Neuron (in vitro differentiated cells): Measurements from ENCODE around the gene PRDX5.

ENCODE experiments used
- H2AFZ ChIP-seq: one replicate; pipeline ENCODE4 v1.6.1; 2013; ENCODE audit warnings: low read depth, mild to moderate bottlenecking, inconsistent platforms, low read length, moderate library complexity
- H3K27me3 ChIP-seq: one replicate; pipeline ENCODE4 v1.6.1; 2013; ENCODE audit warnings: low read length; ENCODE audit not compliant: insufficient read depth
- H3K36me3 ChIP-seq: one replicate; pipeline ENCODE4 v1.6.1; 2013; ENCODE audit warnings: low read length; ENCODE audit not compliant: insufficient read depth
- H3K4me1 ChIP-seq: one replicate; pipeline ENCODE4 v1.6.1; 2013; ENCODE audit warnings: low read length; ENCODE audit not compliant: insufficient read depth
- H3K4me3 ChIP-seq: 2 replicates; pipeline ENCODE4 v1.5.1; 2013; ENCODE audit warnings: mild to moderate bottlenecking, low read length, moderate library complexity
- H3K9me3 ChIP-seq: one replicate; pipeline ENCODE4 v1.6.1; 2013; ENCODE audit warnings: low read length

Gene PRDX5

GRCh38 chr11:64368673-64369074 is 50.8 kb downstream of the PRDX5 start:
- Histone ChIP-seq H3K4me1 (no peaks in the 10 kb centered on the region), H3K9me3 (peaks cover 7% of the 10 kb centered on the region), H3K4me3 (no peak overlapping the region), H3K27me3 (no peaks in the 10 kb centered on the region), H2AFZ (no peak overlapping the region), H3K36me3 (peaks cover 52% of the 10 kb centered on the region)

GRCh38 chr11:64369440-64370421 is 51.8 kb downstream of the PRDX5 start:
- Histone ChIP-seq H3K4me3 (no peak overlapping the region), H3K9me3 (peaks cover 7% of the 10 kb centered on the region), H3K27me3 (no peaks in the 10 kb centered on the region), H3K4me1 (no peaks in the 10 kb centered on the region), H2AFZ (no peak overlapping the region), H3K36me3 (peaks cover 46% of the 10 kb centered on the region)

GRCh38 chr11:64371201-64371600 is 53.3 kb downstream of the PRDX5 start:
- Histone ChIP-seq H3K36me3 (peaks cover 37% of the 10 kb centered on the region), H3K9me3 (peaks cover 7% of the 10 kb centered on the region), H2AFZ (no peak overlapping the region), H3K27me3 (no peaks in the 10 kb centered on the region), H3K4me1 (no peaks in the 10 kb centered on the region), H3K4me3 (no peak overlapping the region)
